Coronary artery (tissue), 2 donors: ENCODE measurements around the gene PHAF1.

Experiments used
- DNase-seq: peaks from one replicate; pipeline ENCODE4 v3.0.0-alpha.2; 2017; ENCODE audit warnings: low spot score
- H3K27ac ChIP-seq, 2 donors: fragments of 200-600 bp; sonication (generic); one replicate each; pipeline ENCODE4 v1.5.1; 2016 to 2019
- H3K4me3 ChIP-seq: fragments of 200-600 bp; sonication (generic); 2 replicates; pipeline ENCODE4 v1.5.1; 2016; ENCODE audit warnings: mild to moderate bottlenecking, moderate library complexity
- CTCF ChIP-seq: fragments of 200-600 bp; sonication (generic); IDR thresholded peaks from one replicate; pipeline ENCODE4 v1.5.1; 2019; ENCODE audit warnings: antibody characterized with exemption

The PHAF1 gene

GRCh38 chr16:67166110-67166547 is 56.4 kb downstream of the PHAF1 start:
- Histone ChIP-seq H3K27ac (peak overlapping the region in 1 of 2 donors; percentile 91), H3K4me3 (peak overlapping the region; percentile 69)
- no peak for TF ChIP-seq CTCF
- no peak for DNase-seq

- H3K27ac ChIP-seq, result peak overlapping the region in 1 of 2 donors; percentile 33
- no peak for DNase-seq
- TF ChIP-seq CTCF, result no peak
- H3K4me3 ChIP-seq, result no peak overlapping the region
Observed at GRCh38 chr16:67166598-67167168, 56.9 kb downstream of the PHAF1 start.

GRCh38 chr16:67167588-67167987 is 57.8 kb downstream of the PHAF1 start:
- DNase-seq, result no peak
- no peak overlapping the region for H3K27ac ChIP-seq
- no peak for TF ChIP-seq CTCF
- H3K4me3 ChIP-seq, result no peak overlapping the region

- no peak for DNase-seq
- no peak for TF ChIP-seq CTCF
- H3K27ac ChIP-seq, result peak overlapping the region; percentile 87 to 98
- no peak overlapping the region for H3K4me3 ChIP-seq
Observed at GRCh38 chr16:67169011-67169451, 59.3 kb downstream of the PHAF1 start.

- DNase-seq, result no peak
- Histone ChIP-seq H3K4me3 (peak overlapping the region; percentile 76), H3K27ac (peak overlapping the region; percentile 87 to 98)
- peak; percentile 32 for TF ChIP-seq CTCF
Observed at GRCh38 chr16:67169642-67170167, 60.0 kb downstream of the PHAF1 start.

- peak; percentile 95 for DNase-seq
- H3K4me3 ChIP-seq, result peak within 1 kb of the TSS; percentile 76
- TF ChIP-seq CTCF, result no peak
- peak within 1 kb of the TSS; percentile 87 to 98 for H3K27ac ChIP-seq
Observed at GRCh38 chr16:67170168-67170948, 60.6 kb downstream of the PHAF1 start, which contains the start of gene NOL3. NOL3 (plus strand) TSS chr16:67170538.
